ENCODE data around the gene CHST2. TPM values are rescaled to one million over a fixed set of nuclear protein-coding genes. Genes with fewer than 3 reads are reported as not detected.

Gene CHST2
- total and polyA plus RNA-seq, 2 donors (not counting 3 experiments of a cell fraction or from before 2014, with no cell fraction given), result 4.3 to 6.5 TPM

DNA sequence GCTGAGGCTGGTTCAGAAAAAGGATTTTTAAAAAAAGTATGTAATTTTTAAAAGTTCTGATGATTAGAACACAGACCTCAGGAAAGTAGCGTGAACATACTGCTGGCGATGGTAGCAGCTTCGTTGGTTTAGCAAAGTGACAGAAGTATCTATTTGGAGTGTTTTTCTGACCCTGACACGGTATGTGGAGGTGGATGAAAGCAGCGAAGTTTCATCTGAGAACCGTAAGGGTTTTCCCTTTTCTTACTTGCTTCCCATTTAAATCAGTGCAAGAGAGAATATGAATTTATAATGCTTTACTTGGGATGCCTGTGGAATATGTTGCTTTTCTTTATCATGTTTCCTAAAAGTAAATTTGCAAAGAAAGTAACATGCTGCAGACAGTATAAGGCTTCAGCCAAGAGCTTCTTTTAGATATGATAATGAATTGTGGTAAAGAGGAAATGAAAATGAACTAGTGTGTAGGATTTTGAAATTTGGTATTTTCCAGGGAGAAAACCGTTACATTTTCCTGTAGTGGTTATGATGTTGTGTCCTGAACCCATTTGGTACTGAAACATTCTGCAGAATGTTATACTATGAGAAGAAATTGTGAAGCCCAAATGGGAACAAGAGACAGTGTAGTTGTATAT lies 3.9 kb downstream of the CHST2 start:
- TF ChIP-seq EZH2 (IDR thresholded peaks at IDR 0.05; ENCODE audit: borderline replicate concordance, low read depth, low read length, severe bottlenecking) (no peak), GATA2 (IDR thresholded peaks at IDR 0.05; ENCODE audit: insufficient read depth, insufficient read length, low read depth, low read length) (no peak), MYC (IDR thresholded peaks at IDR 0.05; ENCODE audit: low read depth, low read length) (no peak), JUN (IDR thresholded peaks at IDR 0.05; ENCODE audit: borderline replicate concordance, insufficient read depth, insufficient read length, low read depth) (no peak), POLR2A (IDR thresholded peaks at IDR 0.05; ENCODE audit: low read depth, low read length) (no peak), POLR2AphosphoS5 (IDR thresholded peaks at IDR 0.05; ENCODE audit: insufficient read depth, low read depth, low read length) (no peak), FOS (IDR thresholded peaks at IDR 0.05; ENCODE audit: borderline replicate concordance, insufficient read depth, low read length) (no peak)
- TF ChIP-seq, protein P1, sequence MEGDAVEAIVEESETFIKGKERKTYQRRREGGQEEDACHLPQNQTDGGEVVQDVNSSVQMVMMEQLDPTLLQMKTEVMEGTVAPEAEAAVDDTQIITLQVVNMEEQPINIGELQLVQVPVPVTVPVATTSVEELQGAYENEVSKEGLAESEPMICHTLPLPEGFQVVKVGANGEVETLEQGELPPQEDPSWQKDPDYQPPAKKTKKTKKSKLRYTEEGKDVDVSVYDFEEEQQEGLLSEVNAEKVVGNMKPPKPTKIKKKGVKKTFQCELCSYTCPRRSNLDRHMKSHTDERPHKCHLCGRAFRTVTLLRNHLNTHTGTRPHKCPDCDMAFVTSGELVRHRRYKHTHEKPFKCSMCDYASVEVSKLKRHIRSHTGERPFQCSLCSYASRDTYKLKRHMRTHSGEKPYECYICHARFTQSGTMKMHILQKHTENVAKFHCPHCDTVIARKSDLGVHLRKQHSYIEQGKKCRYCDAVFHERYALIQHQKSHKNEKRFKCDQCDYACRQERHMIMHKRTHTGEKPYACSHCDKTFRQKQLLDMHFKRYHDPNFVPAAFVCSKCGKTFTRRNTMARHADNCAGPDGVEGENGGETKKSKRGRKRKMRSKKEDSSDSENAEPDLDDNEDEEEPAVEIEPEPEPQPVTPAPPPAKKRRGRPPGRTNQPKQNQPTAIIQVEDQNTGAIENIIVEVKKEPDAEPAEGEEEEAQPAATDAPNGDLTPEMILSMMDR (IDR thresholded peaks at IDR 0.05; ENCODE audit: extremely low read depth in 1 of 2, insufficient read depth in 1 of 2, low read depth in 1 of 2, low read length in 2 of 2), result no peak
- TF ChIP-seq, protein P2, sequence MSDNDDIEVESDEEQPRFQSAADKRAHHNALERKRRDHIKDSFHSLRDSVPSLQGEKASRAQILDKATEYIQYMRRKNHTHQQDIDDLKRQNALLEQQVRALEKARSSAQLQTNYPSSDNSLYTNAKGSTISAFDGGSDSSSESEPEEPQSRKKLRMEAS (IDR thresholded peaks at IDR 0.05; ENCODE audit: insufficient read depth, insufficient read length), result no peak
- no peak for DNase-seq (ENCODE audit: low read depth, low spot score)
- Histone ChIP-seq H3K9me1 (replicated peaks; ENCODE audit: control insufficient read depth, extremely low read depth, insufficient read depth, low read length) (no peaks in the 10 kb centered on the region), H3K4me2 (ENCODE audit: insufficient read depth, low read length) (no peak overlapping the region), H4K20me1 (replicated peaks; ENCODE audit: control insufficient read depth, extremely low read depth, insufficient read depth, low read length) (no peaks in the 10 kb centered on the region), H3K79me2 (ENCODE audit: control insufficient read depth, insufficient read depth, low read length) (no peaks in the 10 kb centered on the region), H3K4me1 (ENCODE audit: control insufficient read depth, extremely low read depth, insufficient read depth, low read length) (peaks cover 5% of the 10 kb centered on the region), H3K4me3 (replicated peaks in 1 of 3; ENCODE audit: insufficient read depth in 1 of 3, low read depth in 1 of 3, low read length in 3 of 3) (no peak overlapping the region), H3K9ac (replicated peaks; ENCODE audit: extremely low read depth, insufficient read depth, low read length) (no peak overlapping the region), H2AFZ (ENCODE audit: low read depth, low read length) (no peak overlapping the region), H3K36me3 (ENCODE audit: control insufficient read depth in 2 of 2, extremely low read depth in 1 of 2, insufficient read depth in 2 of 2, low read length in 2 of 2) (peaks cover 0 to 2% of the 10 kb centered on the region in 2 experiments), H3K27ac (ENCODE audit: insufficient read depth, low read depth, low read length) (no peak overlapping the region), H3K9me3 (replicated peaks; ENCODE audit: control insufficient read depth, insufficient read depth, low read length) (no peaks in the 10 kb centered on the region), H3K27me3 (ENCODE audit: control insufficient read depth in 2 of 2, insufficient read depth in 2 of 2, low read length in 2 of 2) (no peaks in the 10 kb centered on the region)
- CTCF ChIA-PET, result interaction anchor here (0.6 to 2.7 kb wide), 6 partner anchors 9 to 551 kb away, joined by 3 to 23 read pairs (median 4); no protein-coding TSS in a partner anchor
- intact Hi-C loops (cut with micrococcal nuclease) (loop anchor here (5.0 kb wide), 3 partner anchors 121 to 454 kb away; partner anchors contain the start of gene U2SURP), dilution Hi-C loops (cut with MboI; ENCODE audit: extremely low pct_ligation_motif_present, low sequenced_read_pairs) (no loop called here)
- POLR2A ChIA-PET, result no interaction called here
- BruUV-seq (replicated peaks), result no TSS peak
- no peak for FAIRE-seq

All from endothelial cell of umbilical vein (primary cell).